HepG2 (cell line): ENCODE results near the gene SPNS2. TPM values are rescaled to one million over a fixed set of nuclear protein-coding genes. Genes with fewer than 3 reads are reported as not detected.

Source experiments
- ATAC-seq: fragments of 200-7000 bp; cut with Tn5 transposase; 3 replicates; pipeline ENCODE4 v1.9.1; 2020; ENCODE audit warnings: mild to moderate bottlenecking, moderate library complexity
- BruUV-seq: library from RNA; stranded (reverse); fragments of 400-500 nt; replicated peaks from 2 replicates; lab custom pipeline; 2021; lab: Mats Ljungman, UMichigan
- CTCF ChIA-PET: fragments of 300-600 bp; formaldehyde crosslinking; extraction: SDS; loops from one replicate; lab custom pipeline; 2021; ENCODE audit warnings: low total read pairs, inconsistent platforms, low intra/inter-chr PET ratio; lab: Yijun Ruan, JAX
- POLR2A ChIA-PET: fragments of 350-600 bp; sonication (Branson Sonifier 250); formaldehyde crosslinking; loops from one replicate; lab custom pipeline; 2020; ENCODE audit warnings: antibody characterized with exemption, inconsistent platforms; lab: Yijun Ruan, JAX
- DNase-seq: peaks from one replicate; pipeline ENCODE4 v3.0.0-alpha.2; 2015; ENCODE audit warnings: low spot score
- FAIRE-seq: peaks from 3 replicates; lab custom pipeline; 2011; peaks lifted over from hg19 to GRCh38; lab: Jason Lieb, UNC
- H2AFZ ChIP-seq: one replicate; pipeline ENCODE4 v1.6.1; 2011; ENCODE audit warnings: low read length, inconsistent platforms
- H3K27ac ChIP-seq: fragments of 300-600 bp; 3 replicates; pipeline ENCODE4 v1.8.0; 2011; ENCODE audit warnings: mixed run types, mild to moderate bottlenecking, mixed read lengths, low read length, inconsistent platforms; ENCODE audit not compliant: insufficient read depth; ENCODE audit errors: extremely low read length
- H3K27me3 ChIP-seq, 2 experiments: fragments of 200-600 bp in 1 of 2; 2 replicates in 1 of 2; 3 replicates in 1 of 2; pipeline versions ENCODE4 v1.6.0 to v1.8.0; 2011; ENCODE audit warnings: low read length in 2 of 2, mild to moderate bottlenecking in 2 of 2, moderate library complexity in 2 of 2, inconsistent platforms in 1 of 2; ENCODE audit not compliant: insufficient read depth in 2 of 2, control insufficient read depth in 1 of 2
- H3K36me3 ChIP-seq, 2 experiments: fragments of 200-600 bp in 1 of 2; replicated peaks in 1 of 2; 2 replicates in 1 of 2; 3 replicates in 1 of 2; pipeline versions ENCODE4 v1.5.1 to v1.8.0; 2011; ENCODE audit warnings: low read length in 2 of 2, inconsistent platforms in 1 of 2; ENCODE audit not compliant: insufficient read depth in 2 of 2, control insufficient read depth in 1 of 2
- H3K4me1 ChIP-seq: 2 replicates; pipeline ENCODE4 v1.5.1; 2012; ENCODE audit warnings: low read length, inconsistent platforms; ENCODE audit not compliant: insufficient read depth
- H3K4me2 ChIP-seq: 2 replicates; pipeline ENCODE4 v1.6.0; 2011; ENCODE audit warnings: low read depth, low read length, inconsistent platforms
- H3K4me3 ChIP-seq, 3 experiments: fragments of 200-600 bp in 1 of 3; sonication (generic), shearing (Covaris generic) in 1 of 3; replicated peaks in 1 of 3; 2 replicates each; pipeline ENCODE4 v1.5.1; 2011 to 2016; ENCODE audit warnings: low read length in 3 of 3, inconsistent platforms in 2 of 3, low read depth in 2 of 3, mild to moderate bottlenecking in 2 of 3, control low read depth in 1 of 3, mixed read lengths in 1 of 3; ENCODE audit not compliant: insufficient read depth in 1 of 3
- H3K79me2 ChIP-seq: one replicate; pipeline ENCODE4 v1.6.1; 2011; ENCODE audit warnings: low read length, inconsistent platforms; ENCODE audit not compliant: insufficient read depth
- H3K9ac ChIP-seq: 2 replicates; pipeline ENCODE4 v1.6.0; 2011; ENCODE audit warnings: mild to moderate bottlenecking, low read depth, low read length, inconsistent platforms; ENCODE audit not compliant: insufficient read depth
- H3K9me3 ChIP-seq: 2 replicates; pipeline ENCODE4 v1.5.1; 2012; ENCODE audit warnings: mild to moderate bottlenecking, low read length
- H4K20me1 ChIP-seq: 2 replicates; pipeline ENCODE4 v1.6.0; 2011; ENCODE audit warnings: inconsistent platforms, mild to moderate bottlenecking, low read length, moderate library complexity; ENCODE audit not compliant: insufficient read depth
- PHF5A ChIP-seq: IDR thresholded peaks from one replicate; pipeline ENCODE4 v1.6.1; 2018; ENCODE audit warnings: low read depth, missing genetic modification reagents; ENCODE audit not compliant: unreplicated experiment
- RARG ChIP-seq: sonication (generic); formaldehyde crosslinking; IDR thresholded peaks from 2 replicates; pipeline ENCODE4 v1.4.0; 2020; ENCODE audit warnings: low read depth, mild to moderate bottlenecking, missing genetic modification reagents
- SALL2 ChIP-seq: sonication (generic); formaldehyde crosslinking; IDR thresholded peaks from 2 replicates; pipeline ENCODE4 v1.8.1; 2023; ENCODE audit warnings: mild to moderate bottlenecking, missing genetic modification reagents, inconsistent platforms
- SP140L ChIP-seq: sonication (generic); formaldehyde crosslinking; IDR thresholded peaks from 2 replicates; pipeline ENCODE4 v1.4.0; 2020; ENCODE audit warnings: missing genetic modification reagents, borderline replicate concordance
- U2AF2 ChIP-seq: fragments of 200-400 bp; formaldehyde crosslinking; IDR thresholded peaks from 2 replicates; pipeline ENCODE4 v1.6.1; 2017; ENCODE audit warnings: low read depth, mild to moderate bottlenecking, low read length
- ZNF350 ChIP-seq: sonication (generic); formaldehyde crosslinking; IDR thresholded peaks from 2 replicates; pipeline ENCODE4 v1.4.0; 2020; ENCODE audit warnings: mild to moderate bottlenecking, low read depth, missing genetic modification reagents, borderline replicate concordance
- ZNF629 ChIP-seq: sonication (generic); formaldehyde crosslinking; conservative IDR thresholded peaks from 2 replicates; pipeline ENCODE4 v1.5.0; 2020; ENCODE audit warnings: missing genetic modification reagents
- ZNF784 ChIP-seq: sonication (generic); formaldehyde crosslinking; IDR thresholded peaks from 2 replicates; pipeline ENCODE4 v1.5.1; 2020; ENCODE audit warnings: missing genetic modification reagents, mild to moderate bottlenecking, borderline replicate concordance
- WGBS: methylation state at CpG from one replicate; pipeline ENCODE4 v1.1.6; 2017; ENCODE audit warnings: low lambda C conversion rate; 5-methylcytosine and 5-hydroxymethylcytosine counted together
- in situ Hi-C: cut with HindIII; loops from 2 replicates; pipeline ENCODE4 v1.10.0; 2017; ENCODE audit warnings: low pct_unique_long_range_greater_than_20kb; ENCODE audit not compliant: extremely low pct_ligation_motif_present
- intact Hi-C: fragments of 100-400 bp; cut with micrococcal nuclease; formaldehyde crosslinking; loops from one replicate; pipeline ENCODE4 v1.10.0; 2022; ENCODE audit not compliant: unreplicated experiment
- polyA plus RNA-seq, 8 experiments: library from polyadenylated mRNA; depleted of rRNA in 3 of 8; stranded (reverse) in 7 of 8; unstranded in 1 of 8; fragments of >200 nt; fragmentation: Illumina TruSeq in 4 of 8; extraction: Trizol in 4 of 8; gene quantifications; 2 replicates each; pipeline versions ENCODE4 v1.2.1 to v1.2.3, GENCODE V29; 2011 to 2016; ENCODE audit warnings: low read depth in 4 of 8, missing spikeins in 1 of 8, mixed read lengths in 1 of 8; ENCODE audit not compliant: insufficient read depth in 1 of 8
- total RNA-seq, 5 experiments: library from RNA; depleted of rRNA; stranded (reverse); fragments of >200 nt; fragmentation: Illumina TruSeq; extraction: Trizol; gene quantifications; 2 replicates each; pipeline ENCODE4 v1.2.3, GENCODE V29; 2016; ENCODE audit warnings: low read depth in 1 of 5

Gene SPNS2
- total and polyA plus RNA-seq, 2 of the 13 experiments (the other 11 are each of a cell fraction or from before 2014, with no cell fraction given): 0.01 TPM; not detected in 1

GRCh38 chr17:4492721-4493561 is 5.7 kb upstream of the SPNS2 start (continued):
- TF ChIP-seq PHF5A (CRISPR knock-in tag): no peak
- no peak for TF ChIP-seq ZNF784
- no peak for TF ChIP-seq SALL2 (CRISPR knock-in tag)
- peak; percentile 94 for TF ChIP-seq SP140L (CRISPR knock-in tag)
- no peak for TF ChIP-seq RARG (CRISPR knock-in tag)

- H3K79me2 ChIP-seq: no peaks in the 10 kb centered on the region
- H2AFZ ChIP-seq: no peak overlapping the region
- BruUV-seq: no TSS peak
- H3K36me3 ChIP-seq: no peaks in the 10 kb centered on the region
- peaks cover 22% of the 10 kb centered on the region for H3K4me1 ChIP-seq
- TF ChIP-seq U2AF2 (no peak), ZNF350 (CRISPR knock-in tag) (no peak), ZNF629 (no peak)
- ChIA-PET CTCF (no interaction called here), POLR2A (no interaction called here)
- FAIRE-seq (no peak), ATAC-seq (no peak), DNase-seq (no peak)
- H3K4me3 ChIP-seq: no peak overlapping the region
- H3K27me3 ChIP-seq: peaks cover 0 to 48% of the 10 kb centered on the region in 2 experiments
- 14% methylated on average over 15 of the region's 23 CpGs for WGBS
- no peaks in the 10 kb centered on the region for H3K9me3 ChIP-seq
- no peak overlapping the region for H3K27ac ChIP-seq
- no peak overlapping the region for H3K4me2 ChIP-seq
- H3K9ac ChIP-seq: no peak overlapping the region
- intact Hi-C loops (no loop called here), in situ Hi-C loops (no loop called here)
- no peaks in the 10 kb centered on the region for H4K20me1 ChIP-seq
Measured at GRCh38 chr17:4497101-4497824, 1.4 kb upstream of the SPNS2 start.
